ENCODE results near the gene UEVLD.

- TF ChIP-seq EZH2 (IDR thresholded peaks at IDR 0.05; ENCODE audit: insufficient read depth, poor library complexity, severe bottlenecking) (no peak), EZH2phosphoT487 (IDR thresholded peaks at IDR 0.05; ENCODE audit: insufficient read depth, low read depth) (no peak)
Observed at GRCh38 chr11:18534245-18534644, 54.3 kb downstream of the UEVLD start.
